Astrocyte (in vitro differentiated cells and primary cell): ENCODE measurements around the gene DPY19L3. TPM values are rescaled to one million over a fixed set of nuclear protein-coding genes. Genes with fewer than 3 reads are reported as not detected.
"Not testable (repeated sequence)": the region's sequence is repeated elsewhere in the genome, so short reads cannot be mapped to it uniquely, and the experiment has no call there.

Source experiments
- DNase-seq: peaks from one replicate; pipeline ENCODE4 v3.0.0-alpha.2; 2010; ENCODE audit warnings: low read depth
- FAIRE-seq: peaks from 2 replicates; lab custom pipeline; 2011; peaks lifted over from hg19 to GRCh38; lab: Jason Lieb, UNC
- H2AFZ ChIP-seq: 2 replicates; pipeline ENCODE4 v1.6.0; 2012; ENCODE audit warnings: low read depth, low read length, inconsistent platforms
- H3K27ac ChIP-seq: 2 replicates; pipeline ENCODE4 v1.5.1; 2011; ENCODE audit warnings: low read depth, low read length, inconsistent platforms
- H3K27me3 ChIP-seq: 2 replicates; pipeline ENCODE4 v1.6.0; 2011; ENCODE audit warnings: low read length, inconsistent platforms; ENCODE audit not compliant: insufficient read depth
- H3K36me3 ChIP-seq: 2 replicates; pipeline ENCODE4 v1.5.1; 2011; ENCODE audit warnings: low read length, inconsistent platforms; ENCODE audit not compliant: insufficient read depth
- H3K4me1 ChIP-seq: 2 replicates; pipeline ENCODE4 v1.5.1; 2011; ENCODE audit warnings: low read length, inconsistent platforms; ENCODE audit not compliant: insufficient read depth
- H3K4me2 ChIP-seq: 2 replicates; pipeline ENCODE4 v1.6.0; 2012; ENCODE audit warnings: low read length, inconsistent platforms
- H3K4me3 ChIP-seq: 2 replicates; pipeline ENCODE4 v1.5.1; 2011; ENCODE audit warnings: low read depth, mild to moderate bottlenecking, low read length, inconsistent platforms; ENCODE audit not compliant: insufficient read depth
- H3K79me2 ChIP-seq: 2 replicates; pipeline ENCODE4 v1.6.0; 2012; ENCODE audit warnings: mild to moderate bottlenecking, low read length, inconsistent platforms; ENCODE audit not compliant: insufficient read depth
- H3K9ac ChIP-seq: 2 replicates; pipeline ENCODE4 v1.6.0; 2012; ENCODE audit warnings: mild to moderate bottlenecking, low read length, inconsistent platforms
- H3K9me3 ChIP-seq: 2 replicates; pipeline ENCODE4 v1.5.1; 2012; ENCODE audit warnings: low read depth, mild to moderate bottlenecking, low read length, inconsistent platforms; ENCODE audit not compliant: insufficient read depth
- H4K20me1 ChIP-seq: 2 replicates; pipeline ENCODE4 v1.6.0; 2012; ENCODE audit warnings: low read length, inconsistent platforms; ENCODE audit not compliant: insufficient read depth
- H3K27ac Mint-ChIP-seq: one replicate; pipeline ENCODE4 v1.8.0; 2021; ENCODE audit warnings: mild to moderate bottlenecking, mixed read lengths; ENCODE audit not compliant: unreplicated experiment
- H3K27me3 Mint-ChIP-seq: one replicate; pipeline ENCODE4 v1.8.0; 2021; ENCODE audit warnings: low read depth, mixed read lengths; ENCODE audit not compliant: unreplicated experiment
- H3K36me3 Mint-ChIP-seq: one replicate; pipeline ENCODE4 v1.8.0; 2021; ENCODE audit warnings: low read depth, mixed read lengths; ENCODE audit not compliant: unreplicated experiment
- H3K4me1 Mint-ChIP-seq: one replicate; pipeline ENCODE4 v1.8.0; 2021; ENCODE audit warnings: low read depth, mixed read lengths; ENCODE audit not compliant: unreplicated experiment
- H3K4me3 Mint-ChIP-seq: one replicate; pipeline ENCODE4 v1.8.0; 2021; ENCODE audit warnings: mild to moderate bottlenecking, moderate library complexity, mixed read lengths; ENCODE audit not compliant: unreplicated experiment
- H3K9me3 Mint-ChIP-seq: one replicate; pipeline ENCODE4 v1.8.0; 2021; ENCODE audit warnings: mild to moderate bottlenecking, mixed read lengths; ENCODE audit not compliant: unreplicated experiment
- EZH2 ChIP-seq: IDR thresholded peaks from 2 replicates; pipeline ENCODE4 v1.6.1; 2012; ENCODE audit warnings: mild to moderate bottlenecking, low read length, inconsistent platforms; ENCODE audit not compliant: insufficient read depth
- total RNA-seq: library from RNA; stranded (reverse); gene quantifications from 2 replicates; pipeline ENCODE4 v1.2.1, GENCODE V29; 2021
- TF ChIP-seq, protein P1 (sequence below): IDR thresholded peaks from 2 replicates; pipeline ENCODE4 v1.5.1; 2011; ENCODE audit warnings: low read depth, mild to moderate bottlenecking, inconsistent platforms, low read length, moderate library complexity; ENCODE audit not compliant: insufficient read depth

DPY19L3 gene
- total RNA-seq, 1 donor from 2014 or later: 50.9 TPM

DNA sequence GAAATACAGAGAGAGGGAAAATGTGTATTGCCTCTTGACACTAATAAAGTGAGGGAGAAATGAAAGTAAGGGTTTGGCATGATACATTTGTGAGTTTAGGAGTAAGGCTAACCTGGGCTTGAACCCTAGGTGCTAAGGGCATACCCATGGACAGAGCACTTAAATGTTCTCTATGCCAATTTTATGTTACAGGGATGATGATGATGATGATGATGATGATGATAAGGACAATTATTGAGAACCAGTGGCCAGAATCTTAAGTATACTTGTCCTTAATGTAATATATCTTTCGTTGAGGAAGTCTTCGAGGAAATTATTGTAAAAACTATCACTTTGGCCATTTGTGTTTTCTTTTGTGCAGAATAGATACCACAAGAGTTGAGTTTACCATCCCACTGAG, 33.2 kb downstream of the DPY19L3 start:
- no peak for FAIRE-seq
- H3K4me2 ChIP-seq: no peak overlapping the region

DNA sequence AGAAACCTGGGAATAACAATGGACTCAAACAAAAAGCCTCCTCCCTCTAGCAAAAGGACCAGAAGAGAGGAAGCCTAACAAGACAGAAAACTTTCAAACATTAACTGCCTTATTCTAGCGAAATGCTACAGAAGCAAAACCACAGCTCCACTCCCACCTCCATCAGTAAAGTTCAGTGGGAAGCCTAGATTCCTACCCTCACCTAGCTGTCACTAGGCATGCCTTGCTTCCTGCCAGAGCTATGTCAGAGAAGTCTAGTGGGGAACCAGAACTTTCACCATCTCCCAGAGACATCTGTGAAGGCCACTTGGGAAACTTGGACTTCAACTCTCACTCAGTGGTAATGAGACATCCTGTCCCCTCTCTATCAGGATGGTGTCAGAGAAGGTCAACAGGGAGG, 37.1 kb downstream of the DPY19L3 start:
- peaks cover 21% of the 10 kb centered on the region for H3K36me3 ChIP-seq
- no peaks in the 10 kb centered on the region for H4K20me1 ChIP-seq
- DNase-seq (no peak), FAIRE-seq (no peak)
- H3K27me3 ChIP-seq: no peaks in the 10 kb centered on the region
- no peak overlapping the region for H2AFZ ChIP-seq
- TF ChIP-seq, protein P1, sequence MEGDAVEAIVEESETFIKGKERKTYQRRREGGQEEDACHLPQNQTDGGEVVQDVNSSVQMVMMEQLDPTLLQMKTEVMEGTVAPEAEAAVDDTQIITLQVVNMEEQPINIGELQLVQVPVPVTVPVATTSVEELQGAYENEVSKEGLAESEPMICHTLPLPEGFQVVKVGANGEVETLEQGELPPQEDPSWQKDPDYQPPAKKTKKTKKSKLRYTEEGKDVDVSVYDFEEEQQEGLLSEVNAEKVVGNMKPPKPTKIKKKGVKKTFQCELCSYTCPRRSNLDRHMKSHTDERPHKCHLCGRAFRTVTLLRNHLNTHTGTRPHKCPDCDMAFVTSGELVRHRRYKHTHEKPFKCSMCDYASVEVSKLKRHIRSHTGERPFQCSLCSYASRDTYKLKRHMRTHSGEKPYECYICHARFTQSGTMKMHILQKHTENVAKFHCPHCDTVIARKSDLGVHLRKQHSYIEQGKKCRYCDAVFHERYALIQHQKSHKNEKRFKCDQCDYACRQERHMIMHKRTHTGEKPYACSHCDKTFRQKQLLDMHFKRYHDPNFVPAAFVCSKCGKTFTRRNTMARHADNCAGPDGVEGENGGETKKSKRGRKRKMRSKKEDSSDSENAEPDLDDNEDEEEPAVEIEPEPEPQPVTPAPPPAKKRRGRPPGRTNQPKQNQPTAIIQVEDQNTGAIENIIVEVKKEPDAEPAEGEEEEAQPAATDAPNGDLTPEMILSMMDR: no peak
- no peak for TF ChIP-seq EZH2
- no peaks in the 10 kb centered on the region for H3K79me2 ChIP-seq
- no peak overlapping the region for H3K27ac Mint-ChIP-seq
- no peaks in the 10 kb centered on the region for H3K9me3 Mint-ChIP-seq
- H3K4me3 Mint-ChIP-seq: no peak overlapping the region
- no peak overlapping the region for H3K27ac ChIP-seq
- no peaks in the 10 kb centered on the region for H3K9me3 ChIP-seq
- no peak overlapping the region for H3K4me2 ChIP-seq
- no peak overlapping the region for H3K4me3 ChIP-seq
- no peak overlapping the region for H3K9ac ChIP-seq
- no peaks in the 10 kb centered on the region for H3K27me3 Mint-ChIP-seq
- H3K4me1 Mint-ChIP-seq: no peaks in the 10 kb centered on the region
- no peaks in the 10 kb centered on the region for H3K4me1 ChIP-seq
- H3K36me3 Mint-ChIP-seq: peaks cover 4% of the 10 kb centered on the region

More for the DNA sequence above, 33.2 kb downstream of the DPY19L3 start:
- Mint-ChIP-seq H3K27me3 (no peaks in the 10 kb centered on the region), H3K36me3 (peaks cover 12% of the 10 kb centered on the region), H3K4me1 (no peaks in the 10 kb centered on the region), H3K27ac (no peak overlapping the region), H3K9me3 (no peaks in the 10 kb centered on the region), H3K4me3 (no peak overlapping the region)
- Histone ChIP-seq H3K9me3 (no peaks in the 10 kb centered on the region), H3K4me1 (no peaks in the 10 kb centered on the region), H3K4me3 (no peak overlapping the region), H2AFZ (no peak overlapping the region), H3K36me3 (peaks cover 33% of the 10 kb centered on the region), H3K9ac (no peak overlapping the region), H3K27ac (no peak overlapping the region), H3K79me2 (no peaks in the 10 kb centered on the region), H4K20me1 (no peaks in the 10 kb centered on the region), H3K27me3 (no peaks in the 10 kb centered on the region)
- no peak for TF ChIP-seq EZH2
- TF ChIP-seq, protein P1: no peak
- DNase-seq: no peak

DNA sequence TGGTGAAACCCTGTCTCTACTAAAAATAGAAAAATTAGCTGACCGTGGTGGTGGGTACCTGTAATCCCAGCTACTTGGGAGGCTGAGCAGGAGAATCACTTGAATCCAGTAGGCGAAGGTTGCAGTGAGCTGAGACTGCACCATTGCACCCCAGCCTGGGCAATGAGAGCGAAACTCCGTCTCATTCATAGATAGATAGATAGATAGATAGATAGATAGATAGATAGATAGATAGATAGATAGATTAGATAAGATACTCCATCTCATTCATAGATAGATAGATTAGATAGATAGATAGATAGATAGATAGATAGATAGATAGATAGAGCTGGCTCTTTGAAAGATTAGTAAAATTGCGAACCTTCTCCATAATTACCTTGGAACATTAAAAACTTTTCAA, 42.0 kb downstream of the DPY19L3 start:
- not testable (repeated sequence) for DNase-seq, H2AFZ ChIP-seq, H3K4me2 ChIP-seq, FAIRE-seq, H3K4me1 ChIP-seq, H3K27me3 Mint-ChIP-seq, H3K9me3 Mint-ChIP-seq, H3K27me3 ChIP-seq, H3K4me3 ChIP-seq, H3K27ac ChIP-seq, H4K20me1 ChIP-seq, H3K9me3 ChIP-seq, H3K4me1 Mint-ChIP-seq, H3K4me3 Mint-ChIP-seq, H3K79me2 ChIP-seq, H3K9ac ChIP-seq, H3K27ac Mint-ChIP-seq
- H3K36me3 ChIP-seq: peaks cover 11% of the 10 kb centered on the region
- H3K36me3 Mint-ChIP-seq: peaks cover 15% of the 10 kb centered on the region
